GM12872 (cell line): ENCODE data around the gene PRDM1.

ENCODE experiments used
- TF ChIP-seq, protein P1 (sequence below): IDR thresholded peaks from 3 replicates; pipeline ENCODE4 v1.5.1; 2011; ENCODE audit warnings: low read depth, mild to moderate bottlenecking, low read length, moderate library complexity; ENCODE audit not compliant: insufficient read depth

The PRDM1 gene

DNA sequence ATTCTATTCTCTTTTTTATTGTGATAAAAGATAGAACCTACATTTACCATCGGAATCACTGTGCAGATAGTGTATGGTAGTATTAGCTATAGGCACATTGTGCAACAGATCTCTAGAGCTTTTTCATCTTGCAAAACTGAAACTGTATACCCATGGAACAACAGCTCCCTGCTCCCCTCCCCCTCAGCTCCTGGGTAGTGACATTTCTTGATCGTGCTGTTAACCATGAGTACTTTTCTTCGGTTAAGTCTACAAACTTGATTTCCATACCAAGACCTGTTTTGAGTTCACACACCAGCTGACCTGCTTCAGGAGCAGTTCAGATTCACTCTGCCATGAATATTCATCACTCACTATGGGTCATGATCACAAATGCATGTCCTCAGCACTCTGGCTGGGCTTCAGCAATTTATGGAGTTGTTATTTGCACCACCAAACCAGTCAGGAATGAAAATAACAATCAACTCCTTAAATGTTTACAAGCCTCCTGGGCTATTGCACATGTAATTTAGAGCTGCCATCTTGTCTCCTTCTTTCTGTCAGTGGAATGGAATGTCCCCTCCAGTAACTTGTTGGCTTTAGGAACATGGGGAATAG, 32.8 kb downstream of the PRDM1 start:
- TF ChIP-seq, protein P1, sequence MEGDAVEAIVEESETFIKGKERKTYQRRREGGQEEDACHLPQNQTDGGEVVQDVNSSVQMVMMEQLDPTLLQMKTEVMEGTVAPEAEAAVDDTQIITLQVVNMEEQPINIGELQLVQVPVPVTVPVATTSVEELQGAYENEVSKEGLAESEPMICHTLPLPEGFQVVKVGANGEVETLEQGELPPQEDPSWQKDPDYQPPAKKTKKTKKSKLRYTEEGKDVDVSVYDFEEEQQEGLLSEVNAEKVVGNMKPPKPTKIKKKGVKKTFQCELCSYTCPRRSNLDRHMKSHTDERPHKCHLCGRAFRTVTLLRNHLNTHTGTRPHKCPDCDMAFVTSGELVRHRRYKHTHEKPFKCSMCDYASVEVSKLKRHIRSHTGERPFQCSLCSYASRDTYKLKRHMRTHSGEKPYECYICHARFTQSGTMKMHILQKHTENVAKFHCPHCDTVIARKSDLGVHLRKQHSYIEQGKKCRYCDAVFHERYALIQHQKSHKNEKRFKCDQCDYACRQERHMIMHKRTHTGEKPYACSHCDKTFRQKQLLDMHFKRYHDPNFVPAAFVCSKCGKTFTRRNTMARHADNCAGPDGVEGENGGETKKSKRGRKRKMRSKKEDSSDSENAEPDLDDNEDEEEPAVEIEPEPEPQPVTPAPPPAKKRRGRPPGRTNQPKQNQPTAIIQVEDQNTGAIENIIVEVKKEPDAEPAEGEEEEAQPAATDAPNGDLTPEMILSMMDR, result no peak

DNA sequence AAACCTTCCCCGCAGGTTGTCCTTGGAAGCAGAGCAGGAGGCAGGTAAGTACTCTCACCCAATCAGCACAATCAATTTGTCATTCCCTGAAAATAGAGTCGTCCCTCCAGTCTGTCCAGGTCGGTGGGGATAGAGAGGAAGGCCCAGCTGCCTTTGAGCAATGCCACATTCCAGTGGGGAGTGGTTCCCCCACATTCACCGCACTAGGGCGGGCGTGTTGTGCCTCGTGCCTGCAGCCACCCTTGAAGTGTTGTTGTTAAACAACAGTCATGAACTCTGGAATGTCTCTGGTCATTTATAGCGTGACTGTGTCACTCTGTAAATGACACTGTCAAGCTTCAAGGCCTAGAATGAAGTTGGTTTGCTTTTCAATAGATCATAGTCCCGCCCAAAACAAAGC, 33.4 kb downstream of the PRDM1 start:
- TF ChIP-seq, protein P1, result no peak

DNA sequence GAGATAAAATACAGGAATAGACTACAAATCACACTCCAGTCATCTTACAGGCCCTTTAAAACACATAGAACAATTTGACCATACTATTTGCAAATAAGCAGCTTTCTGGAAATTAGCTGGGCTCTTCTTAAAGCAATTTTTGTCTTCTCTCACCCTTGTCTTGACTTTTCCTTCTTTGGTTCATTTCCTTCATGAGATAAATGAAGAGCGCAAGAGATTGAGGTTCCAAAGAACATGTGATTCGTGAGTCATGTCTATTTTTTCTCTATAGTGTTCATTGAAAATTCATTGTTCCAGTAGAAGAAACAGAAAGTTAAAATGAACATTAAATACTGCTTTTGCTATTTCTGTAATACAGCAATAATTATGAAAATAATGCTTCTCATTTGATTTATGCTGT, 33.9 kb downstream of the PRDM1 start:
- TF ChIP-seq, protein P1, result no peak

DNA sequence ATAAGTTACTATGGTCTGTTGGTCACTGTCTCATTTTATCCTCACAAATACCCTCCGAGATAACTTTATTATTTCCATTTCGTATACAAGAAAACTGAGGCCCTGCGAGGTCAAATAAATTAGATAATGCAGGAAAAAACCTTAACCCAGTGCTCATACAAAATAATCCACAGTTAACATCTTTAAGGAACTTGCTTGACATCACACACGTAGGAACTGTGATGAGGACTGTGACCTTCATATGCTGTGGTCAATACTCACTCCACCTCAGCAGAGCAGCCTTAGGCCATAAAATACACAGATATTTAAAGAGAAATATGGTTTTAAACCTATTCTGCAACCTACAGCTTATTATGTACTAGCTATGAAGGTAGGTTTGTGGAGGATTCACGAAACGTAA, 34.3 kb downstream of the PRDM1 start:
- TF ChIP-seq, protein P1, result no peak

DNA sequence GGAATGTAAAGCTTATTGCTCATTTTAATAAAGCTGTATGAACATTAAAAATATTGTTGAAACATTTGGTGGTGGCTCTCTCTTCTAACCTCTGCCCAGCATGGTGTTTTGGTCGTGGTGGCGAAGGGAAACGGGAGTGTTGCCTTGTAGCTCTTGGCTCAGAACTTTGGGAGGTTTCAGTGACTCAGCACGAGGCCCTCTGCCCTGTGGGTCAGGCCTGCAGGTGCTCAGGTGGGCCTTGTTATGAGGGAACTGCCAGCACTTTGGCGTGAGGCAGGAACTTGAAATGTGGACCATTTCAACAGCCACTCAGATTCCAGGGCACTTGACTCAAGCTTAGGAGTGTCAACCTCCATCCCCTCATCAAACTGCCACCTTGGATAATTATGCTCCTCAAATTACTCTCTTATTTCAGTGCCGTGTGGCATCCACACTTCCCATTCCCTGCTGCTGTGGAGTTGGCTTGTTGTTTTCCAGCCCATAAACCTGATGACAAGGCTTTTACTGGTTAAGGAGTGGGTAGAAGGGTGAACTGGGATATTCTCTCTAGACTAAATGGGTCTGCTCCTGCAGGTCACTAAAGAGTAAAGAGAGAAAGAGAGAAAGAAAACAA, 36.3 kb downstream of the PRDM1 start:
- TF ChIP-seq, protein P1, result no peak

DNA sequence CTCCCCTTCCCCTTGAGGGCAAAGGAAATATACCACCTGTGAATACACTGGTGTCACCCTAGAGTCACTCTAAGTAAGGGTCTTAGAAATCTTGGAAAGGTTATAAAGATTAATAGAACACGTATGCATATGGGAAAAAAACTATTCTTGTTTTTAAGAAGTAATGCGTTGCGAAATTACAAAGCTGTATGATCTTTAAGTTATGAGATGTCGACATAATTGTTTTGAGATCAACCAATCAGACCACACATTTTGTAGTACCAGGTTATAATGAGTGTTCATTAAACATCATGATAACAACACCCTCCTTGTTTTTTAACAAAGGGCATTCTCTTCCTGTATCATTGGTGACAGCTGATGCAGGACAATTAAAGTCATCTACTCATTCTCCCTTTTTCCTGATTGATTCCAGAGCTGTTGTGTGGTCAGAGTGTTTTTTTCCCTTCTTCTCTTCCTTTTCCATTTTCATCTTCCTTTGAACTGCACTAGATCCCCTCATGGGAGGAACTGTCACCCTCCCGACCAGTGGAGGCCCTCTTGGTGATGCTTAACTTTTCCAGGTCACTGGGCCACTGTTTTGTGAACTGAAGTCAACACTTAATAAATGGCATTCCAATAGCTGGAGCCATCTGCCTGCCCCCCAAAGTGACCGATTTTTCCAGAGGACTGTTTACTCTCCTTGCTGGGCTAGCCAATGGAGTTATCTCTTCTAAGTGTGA, 37.0 kb downstream of the PRDM1 start:
- TF ChIP-seq, protein P1, result no peak

DNA sequence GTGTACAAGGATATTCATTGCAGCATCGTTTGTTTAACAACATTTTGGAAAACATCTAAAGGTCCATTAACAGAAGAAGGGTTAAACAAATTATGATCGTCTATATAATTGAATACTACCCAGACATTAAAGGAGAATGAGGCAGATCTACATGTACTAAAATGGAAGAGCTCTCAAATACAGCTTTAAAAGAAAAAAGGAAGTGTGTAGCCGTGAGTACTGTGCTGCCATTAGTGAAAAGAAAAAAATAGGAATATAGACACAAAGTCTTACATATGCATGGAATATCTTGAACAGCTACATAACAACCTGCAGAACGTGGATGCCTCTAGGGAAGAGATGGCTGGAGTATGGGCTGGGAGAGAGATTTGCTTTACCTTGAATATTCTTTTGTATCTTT, 37.9 kb downstream of the PRDM1 start:
- TF ChIP-seq, protein P1, result no peak
